Activated gamma-delta T cell treated with Interleukin-2 at 50 U/mL for 16 hours (primary cell): Measurements from ENCODE around the gene FOLR1.
"Not testable (repeated sequence)": the region's sequence is repeated elsewhere in the genome, so short reads cannot be mapped to it uniquely, and the experiment has no call there.

Source experiments
- DNase-seq: peaks from one replicate; pipeline ENCODE4 v3.0.0-alpha.2; 2020

Gene FOLR1

GRCh38 chr11:72188267-72188666, 3.7 kb upstream of the FOLR1 start:
- DNase-seq = no peak

- DNase-seq = no peak
These were observed 2.3 kb upstream of the FOLR1 start for GRCh38 chr11:72189455-72190250.

- no peak for DNase-seq
These were observed 1.3 kb upstream of the FOLR1 start for GRCh38 chr11:72190631-72191071.

- no peak for DNase-seq
These were observed 3.8 kb downstream of the FOLR1 start for GRCh38 chr11:72195518-72196270.

- not testable (repeated sequence) for DNase-seq
These were observed 9.5 kb downstream of the FOLR1 start for GRCh38 chr11:72201445-72201844.

GRCh38 chr11:72202571-72202970, 10.6 kb downstream of the FOLR1 start:
- no peak for DNase-seq

GRCh38 chr11:72203163-72203562, 11.2 kb downstream of the FOLR1 start:
- no peak for DNase-seq

GRCh38 chr11:72204886-72205285, 12.9 kb downstream of the FOLR1 start:
- DNase-seq = no peak

GRCh38 chr11:72206794-72207193, 14.9 kb downstream of the FOLR1 start:
- DNase-seq = not testable (repeated sequence)

GRCh38 chr11:72208281-72208680, 16.3 kb downstream of the FOLR1 start:
- DNase-seq = no peak

GRCh38 chr11:72209101-72209500, 17.2 kb downstream of the FOLR1 start:
- DNase-seq = no peak

GRCh38 chr11:72216638-72217037, 24.7 kb downstream of the FOLR1 start, which contains the start of gene FOLR2:
TSS of gene FOLR2 (plus strand) at chr11:72216794. CDS start at chr11:72218585, 1,791 bp downstream.
- no peak for DNase-seq

GRCh38 chr11:72217841-72218240, 25.9 kb downstream of the FOLR1 start:
- no peak for DNase-seq

GRCh38 chr11:72218251-72218745, 26.4 kb downstream of the FOLR1 start:
- no peak for DNase-seq

GRCh38 chr11:72220696-72221363, 28.9 kb downstream of the FOLR1 start:
- no peak for DNase-seq

- no peak for DNase-seq
These were observed 29.6 kb downstream of the FOLR1 start for GRCh38 chr11:72221386-72222075.

GRCh38 chr11:72222106-72222891, 30.4 kb downstream of the FOLR1 start:
- DNase-seq = no peak

GRCh38 chr11:72222907-72223614, 31.1 kb downstream of the FOLR1 start:
- peak; percentile 95 for DNase-seq

- DNase-seq = peak; percentile 54
These were observed 31.9 kb downstream of the FOLR1 start for GRCh38 chr11:72223615-72224563.
